Activated CD4-positive, alpha-beta T cell treated with anti-CD3 and anti-CD28 coated beads for 24 hours (primary cell): Measurements from ENCODE around the gene EHBP1.

Experiments
- DNase-seq, 2 donors: peaks; one replicate each; pipeline ENCODE4 v3.0.0-alpha.2; 2020; ENCODE audit warnings: low read depth in 2 of 2

The EHBP1 gene

DNA sequence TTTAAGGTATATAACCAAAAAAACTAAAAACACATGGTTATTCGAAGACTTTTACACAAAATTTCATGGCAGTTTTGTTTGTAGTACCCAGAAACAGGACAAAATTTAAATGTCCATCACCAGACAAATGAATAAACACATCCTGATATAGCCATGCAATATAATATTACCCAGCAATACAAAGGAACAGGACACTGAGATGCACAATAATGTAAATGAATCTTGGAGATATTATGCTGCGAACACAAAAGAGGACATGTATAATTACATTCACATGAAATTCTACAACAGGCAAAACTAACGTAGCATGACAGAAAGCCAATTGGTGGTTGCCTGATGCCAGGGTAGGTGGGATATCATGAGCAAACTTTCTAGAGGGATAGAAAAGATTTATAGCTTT, 252.7 kb downstream of the EHBP1 start:
- DNase-seq, result no peak

- DNase-seq, result no peak
These were observed 258.5 kb downstream of the EHBP1 start for GRCh38 chr2:62964050-62964449.

GRCh38 chr2:62964671-62965070, 259.2 kb downstream of the EHBP1 start:
- DNase-seq, result no peak

DNA sequence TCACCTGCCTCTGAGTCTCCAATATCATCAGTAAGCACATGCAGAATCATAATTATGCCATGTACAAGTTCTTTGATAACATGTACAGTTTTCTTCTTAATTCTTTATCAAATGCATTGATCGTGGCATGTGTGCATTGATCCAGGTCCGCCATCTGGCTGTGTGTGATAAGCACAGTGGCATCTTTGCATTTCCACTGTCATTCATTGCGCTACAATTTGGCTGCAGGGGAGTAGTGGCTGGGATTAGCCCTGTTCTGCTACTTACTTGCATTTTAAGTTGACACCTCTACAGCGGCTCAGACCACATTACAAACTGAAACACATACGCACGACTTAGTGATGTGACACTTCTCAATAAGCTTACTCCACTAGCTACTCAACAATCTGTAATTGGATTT, 261.5 kb downstream of the EHBP1 start:
- DNase-seq, result no peak

- no peak for DNase-seq
These were observed 262.7 kb downstream of the EHBP1 start for GRCh38 chr2:62968168-62968567.

DNA sequence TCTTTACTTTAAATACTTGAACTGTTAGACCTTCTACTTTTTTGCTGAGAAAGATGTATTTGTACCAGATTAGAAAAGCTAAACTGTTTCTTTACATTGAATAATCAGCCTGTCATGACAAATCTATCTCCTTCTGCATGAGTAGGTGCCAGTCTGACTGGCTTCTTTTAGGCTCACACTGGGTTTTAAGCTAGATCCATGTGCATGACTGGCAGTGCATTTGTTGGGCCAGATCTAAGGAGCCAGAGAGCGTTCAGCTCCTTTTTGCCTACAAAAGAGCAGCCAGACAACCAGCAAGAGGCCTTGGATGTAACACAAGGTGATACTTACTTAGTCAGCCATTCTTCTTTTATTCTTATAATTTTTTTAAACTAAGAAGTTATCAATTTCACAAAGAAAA, 263.2 kb downstream of the EHBP1 start:
- DNase-seq, result no peak

- DNase-seq, result no peak
These were observed 266.4 kb downstream of the EHBP1 start for GRCh38 chr2:62971936-62972335.

- DNase-seq, result no peak
These were observed 267.1 kb downstream of the EHBP1 start for GRCh38 chr2:62972601-62973000.

- no peak for DNase-seq
These were observed 269.5 kb downstream of the EHBP1 start for GRCh38 chr2:62974999-62975398.

GRCh38 chr2:62991605-62992004, 286.1 kb downstream of the EHBP1 start:
- DNase-seq, result no peak

- DNase-seq, result no peak
These were observed 287.0 kb downstream of the EHBP1 start for GRCh38 chr2:62992561-62992960.

DNA sequence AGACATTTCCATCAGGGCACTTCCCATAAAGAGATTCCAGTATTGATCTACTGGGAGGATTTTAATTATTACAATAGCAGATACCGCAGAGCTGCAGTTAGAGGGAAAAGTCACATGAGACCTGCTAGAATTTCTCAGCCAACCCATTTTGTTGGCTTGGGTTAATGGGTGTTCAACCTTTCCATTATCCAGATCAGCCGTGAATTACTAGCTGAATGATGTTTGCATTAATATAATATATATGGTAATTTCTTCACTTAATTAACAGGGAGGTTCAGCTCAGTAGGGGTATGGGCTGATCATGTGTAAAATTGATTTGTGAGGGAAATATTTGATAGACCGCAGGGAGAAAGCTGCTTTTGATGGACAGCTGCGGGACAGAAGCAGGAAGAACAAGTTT, 288.7 kb downstream of the EHBP1 start:
- DNase-seq, result no peak

DNA sequence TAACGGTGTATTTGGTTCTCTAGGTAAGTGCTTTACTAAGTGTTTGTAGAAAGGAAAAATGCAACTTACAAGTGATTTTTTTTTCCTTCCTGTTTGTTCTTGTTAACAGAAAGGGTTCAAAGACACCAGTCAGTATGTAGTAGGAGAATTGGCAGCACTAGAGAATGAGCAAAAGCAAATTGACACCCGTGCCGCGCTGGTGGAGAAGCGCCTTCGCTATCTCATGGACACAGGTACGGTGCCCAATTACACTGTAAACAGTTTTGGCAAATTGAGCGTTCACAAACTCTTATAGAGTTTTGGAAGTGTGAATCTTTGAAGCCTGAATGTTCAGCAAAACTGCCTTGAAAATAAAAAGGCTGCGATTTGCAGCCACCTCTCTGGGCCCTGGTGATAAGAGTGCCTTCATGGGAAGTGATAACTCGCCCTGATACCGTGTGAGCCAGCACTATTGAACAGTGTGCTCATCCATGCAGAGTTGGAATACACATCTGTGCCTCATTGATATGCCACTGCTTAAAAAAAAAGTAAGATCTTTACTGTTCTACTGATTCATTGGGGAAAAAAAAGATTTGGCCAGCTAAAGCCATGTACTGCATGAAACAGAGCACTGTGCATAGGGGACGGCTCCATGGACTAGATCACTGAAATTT, 291.1 kb downstream of the EHBP1 start:
- DNase-seq, result no peak

- DNase-seq, result no peak
These were observed 293.4 kb downstream of the EHBP1 start for GRCh38 chr2:62998949-62999348.

- DNase-seq, result no peak
These were observed 294.4 kb downstream of the EHBP1 start for GRCh38 chr2:62999905-63000304.

- DNase-seq, result no peak
These were observed 295.3 kb downstream of the EHBP1 start for GRCh38 chr2:63000801-63001200.

DNA sequence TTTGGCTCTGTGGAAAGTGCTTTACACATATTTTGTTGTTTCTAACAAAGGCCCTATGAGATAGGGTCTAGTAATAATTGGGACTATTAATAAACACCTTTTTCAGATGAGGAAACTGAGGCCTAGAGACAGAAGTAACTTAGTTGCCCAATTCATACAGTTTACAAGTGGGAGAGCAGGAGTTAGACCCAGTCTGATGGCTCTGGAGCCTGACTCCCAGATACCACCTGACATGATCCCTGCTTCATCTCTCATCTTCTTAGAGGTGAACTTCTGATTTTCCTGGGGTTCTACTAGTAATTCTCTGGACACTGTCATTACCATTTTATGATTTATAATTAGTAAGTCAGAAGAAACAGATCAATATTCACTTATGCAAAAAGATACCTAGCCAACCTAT, 296.1 kb downstream of the EHBP1 start:
- DNase-seq, result no peak

DNA sequence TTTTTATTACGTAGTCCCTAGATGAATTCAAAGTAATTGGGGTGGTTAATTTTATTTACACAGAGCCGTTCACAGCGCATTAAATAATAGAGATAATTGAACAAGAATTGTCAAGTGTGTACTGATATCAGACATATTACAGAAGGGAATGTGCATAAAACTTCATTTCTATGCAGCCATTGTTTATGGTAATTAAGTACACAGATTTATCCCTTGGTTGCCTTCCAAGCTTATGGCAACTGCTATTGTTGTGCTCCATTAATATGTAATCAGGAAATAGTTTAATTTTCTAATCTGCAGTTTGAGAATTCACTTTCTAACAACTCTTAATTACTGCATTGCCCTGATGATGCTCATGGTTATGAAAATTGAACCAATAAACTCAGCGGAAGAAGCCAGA, 297.8 kb downstream of the EHBP1 start:
- no peak for DNase-seq

GRCh38 chr2:63007813-63008458, 302.4 kb downstream of the EHBP1 start:
- DNase-seq, result no peak

GRCh38 chr2:63008838-63009237, 303.3 kb downstream of the EHBP1 start:
- DNase-seq, result no peak

DNA sequence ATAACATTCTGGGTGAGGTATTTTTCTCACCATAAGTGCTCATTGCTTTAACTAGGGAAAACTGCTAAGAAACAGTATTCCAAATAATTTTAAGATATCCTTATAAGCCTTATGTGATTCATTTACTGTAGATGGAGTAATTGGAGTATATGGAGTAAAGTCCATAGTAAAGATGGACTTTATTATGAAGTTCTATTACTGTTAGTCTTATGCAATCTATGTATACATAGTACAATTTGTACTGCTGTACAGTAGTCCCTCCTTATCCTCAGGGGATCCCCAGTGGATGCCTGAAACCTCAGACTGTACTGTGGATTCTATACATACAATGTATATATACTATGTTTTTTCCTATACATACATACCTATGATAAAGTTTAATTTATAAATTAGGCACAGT, 304.0 kb downstream of the EHBP1 start:
- no peak for DNase-seq

GRCh38 chr2:63012541-63012940, 307.0 kb downstream of the EHBP1 start:
- no peak for DNase-seq

GRCh38 chr2:63013438-63013837, 307.9 kb downstream of the EHBP1 start:
- DNase-seq, result no peak

DNA sequence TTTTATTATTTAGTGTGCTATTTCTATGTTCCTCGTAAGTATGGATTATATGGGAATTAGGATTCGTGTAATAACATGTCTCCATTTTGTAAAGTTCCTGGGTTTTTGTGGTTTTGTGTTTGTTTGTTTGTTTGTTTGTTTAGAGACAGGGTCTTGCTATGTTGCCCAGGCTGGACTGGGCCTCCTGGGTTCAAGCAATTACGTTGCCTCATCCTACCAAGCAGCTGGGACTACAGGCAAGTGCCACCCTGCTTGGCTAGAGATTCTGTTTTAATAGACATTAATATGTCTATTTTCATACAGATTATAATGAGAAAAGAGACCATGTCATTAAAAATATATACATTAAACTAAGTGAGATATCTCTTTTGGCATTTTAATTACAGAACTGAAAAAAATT, 309.9 kb downstream of the EHBP1 start:
- no peak for DNase-seq
